ENCODE results near the gene DHPS. TPM values are rescaled to one million over a fixed set of nuclear protein-coding genes. Genes with fewer than 3 reads are reported as not detected.

The DHPS gene
- total RNA-seq, 1 experiment from 2014 or later: 69.1 TPM

DNA sequence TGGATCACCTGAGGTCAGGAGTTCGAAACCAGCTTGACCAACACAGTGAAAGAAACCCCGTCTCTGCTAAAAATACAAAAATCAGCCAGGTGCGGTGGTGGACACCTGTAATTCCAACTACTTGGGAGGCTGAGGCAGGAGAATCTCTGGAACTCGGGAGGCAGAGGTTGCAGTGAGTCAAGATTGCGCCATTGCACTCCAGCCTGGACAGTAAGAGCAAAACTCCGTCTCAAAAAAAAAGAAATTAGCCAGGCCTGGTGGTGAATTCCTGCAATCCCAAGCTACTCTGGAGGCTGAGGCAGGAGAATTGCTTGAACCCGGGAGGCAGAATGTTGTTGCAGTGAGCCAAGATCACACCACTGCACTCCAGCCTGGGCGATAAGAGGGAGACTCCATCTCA lies 27.0 kb upstream of the DHPS start:
- Mint-ChIP-seq H3K9me3 (ENCODE audit: low read depth, unreplicated experiment) (no peaks in the 10 kb centered on the region), H3K4me3 (ENCODE audit: low read depth, unreplicated experiment) (no peak overlapping the region), H3K27ac (ENCODE audit: unreplicated experiment) (no peak overlapping the region), H3K27me3 (ENCODE audit: unreplicated experiment) (no peaks in the 10 kb centered on the region), H3K36me3 (ENCODE audit: insufficient read depth, unreplicated experiment) (peaks cover 45% of the 10 kb centered on the region), H3K4me1 (ENCODE audit: low read depth, unreplicated experiment) (no peaks in the 10 kb centered on the region)
- BruUV-seq (replicated peaks): no TSS peak
- DNase-seq: no peak
- intact Hi-C loops (cut with micrococcal nuclease; ENCODE audit: unreplicated experiment): no loop called here
- CTCF ChIA-PET: interaction anchor here (0.7 kb wide), 1 partner anchor 1485 kb away, joined by 3 read pairs; no protein-coding TSS in a partner anchor
- TF ChIP-seq, protein P1, sequence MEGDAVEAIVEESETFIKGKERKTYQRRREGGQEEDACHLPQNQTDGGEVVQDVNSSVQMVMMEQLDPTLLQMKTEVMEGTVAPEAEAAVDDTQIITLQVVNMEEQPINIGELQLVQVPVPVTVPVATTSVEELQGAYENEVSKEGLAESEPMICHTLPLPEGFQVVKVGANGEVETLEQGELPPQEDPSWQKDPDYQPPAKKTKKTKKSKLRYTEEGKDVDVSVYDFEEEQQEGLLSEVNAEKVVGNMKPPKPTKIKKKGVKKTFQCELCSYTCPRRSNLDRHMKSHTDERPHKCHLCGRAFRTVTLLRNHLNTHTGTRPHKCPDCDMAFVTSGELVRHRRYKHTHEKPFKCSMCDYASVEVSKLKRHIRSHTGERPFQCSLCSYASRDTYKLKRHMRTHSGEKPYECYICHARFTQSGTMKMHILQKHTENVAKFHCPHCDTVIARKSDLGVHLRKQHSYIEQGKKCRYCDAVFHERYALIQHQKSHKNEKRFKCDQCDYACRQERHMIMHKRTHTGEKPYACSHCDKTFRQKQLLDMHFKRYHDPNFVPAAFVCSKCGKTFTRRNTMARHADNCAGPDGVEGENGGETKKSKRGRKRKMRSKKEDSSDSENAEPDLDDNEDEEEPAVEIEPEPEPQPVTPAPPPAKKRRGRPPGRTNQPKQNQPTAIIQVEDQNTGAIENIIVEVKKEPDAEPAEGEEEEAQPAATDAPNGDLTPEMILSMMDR (IDR thresholded peaks at IDR 0.05; ENCODE audit: unreplicated experiment): no peak

DNA sequence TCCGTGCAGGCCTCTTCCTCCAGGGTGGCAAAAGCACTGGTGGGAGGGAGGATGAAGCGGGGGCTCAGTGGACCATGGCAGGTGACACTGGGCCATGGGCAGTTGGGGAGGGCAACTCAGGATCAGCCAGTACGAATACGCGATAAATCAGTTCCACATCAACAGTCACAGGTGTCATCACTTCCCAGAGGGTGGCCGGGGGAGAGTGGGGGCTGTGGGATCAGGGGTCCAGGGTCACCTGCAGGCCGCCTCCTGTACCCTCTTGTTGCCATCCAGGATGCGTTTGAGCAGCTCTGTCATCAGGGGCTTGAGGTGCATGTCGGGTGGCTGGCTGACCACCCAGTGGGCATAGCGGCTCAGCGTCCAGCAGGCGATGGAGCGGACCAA lies 24.6 kb upstream of the DHPS start:
- H3K4me3 Mint-ChIP-seq (ENCODE audit: low read depth, unreplicated experiment): no peak overlapping the region
- TF ChIP-seq, protein P1 (IDR thresholded peaks at IDR 0.05; ENCODE audit: unreplicated experiment): no peak
- H3K27ac Mint-ChIP-seq (ENCODE audit: unreplicated experiment): no peak overlapping the region
- H3K27me3 Mint-ChIP-seq (ENCODE audit: unreplicated experiment): no peaks in the 10 kb centered on the region
- peaks cover 45% of the 10 kb centered on the region for H3K36me3 Mint-ChIP-seq (ENCODE audit: insufficient read depth, unreplicated experiment)
- intact Hi-C loops (cut with micrococcal nuclease; ENCODE audit: unreplicated experiment): no loop called here
- no peaks in the 10 kb centered on the region for H3K4me1 Mint-ChIP-seq (ENCODE audit: low read depth, unreplicated experiment)
- CTCF ChIA-PET: no interaction called here
- no peak for DNase-seq
- H3K9me3 Mint-ChIP-seq (ENCODE audit: low read depth, unreplicated experiment): no peaks in the 10 kb centered on the region
- BruUV-seq (replicated peaks): no TSS peak

DNA sequence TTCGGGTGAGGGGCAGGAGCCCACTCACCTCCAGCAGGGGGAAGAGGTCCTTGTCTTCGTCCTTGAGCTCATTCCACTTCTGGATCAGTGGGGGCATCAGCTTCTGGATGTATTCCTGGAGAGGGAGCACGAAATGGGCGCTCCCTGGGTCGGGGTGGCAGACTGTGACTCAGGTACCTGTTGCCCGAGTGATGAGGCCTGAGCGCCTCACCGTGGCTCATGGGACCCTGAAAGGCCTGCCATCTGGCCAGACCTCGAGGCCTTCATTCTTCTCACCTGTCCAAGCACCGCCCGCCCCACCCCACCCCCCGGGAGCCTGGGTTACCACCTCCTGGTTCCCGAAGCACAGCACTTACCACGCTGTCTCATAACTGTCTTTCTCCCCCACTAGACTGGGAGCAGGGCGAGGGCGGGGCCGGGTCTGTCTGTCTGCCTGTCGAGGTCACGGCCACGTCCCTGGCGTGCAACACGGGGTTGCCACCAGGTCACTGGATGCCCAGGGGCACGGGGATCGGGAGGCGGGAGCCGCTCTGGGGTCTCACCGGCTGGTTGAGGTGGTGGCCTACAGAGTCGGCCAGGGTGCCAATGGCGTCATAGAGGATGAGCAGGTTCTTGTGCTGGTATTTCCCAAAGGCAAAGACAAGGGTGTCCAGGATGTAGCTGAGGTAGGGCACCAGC lies 24.1 kb upstream of the DHPS start:
- BruUV-seq (replicated peaks): no TSS peak
- Mint-ChIP-seq H3K36me3 (ENCODE audit: insufficient read depth, unreplicated experiment) (peaks cover 45% of the 10 kb centered on the region), H3K4me1 (ENCODE audit: low read depth, unreplicated experiment) (no peaks in the 10 kb centered on the region), H3K4me3 (ENCODE audit: low read depth, unreplicated experiment) (no peak overlapping the region), H3K27me3 (ENCODE audit: unreplicated experiment) (no peaks in the 10 kb centered on the region), H3K9me3 (ENCODE audit: low read depth, unreplicated experiment) (no peaks in the 10 kb centered on the region), H3K27ac (ENCODE audit: unreplicated experiment) (no peak overlapping the region)
- intact Hi-C loops (cut with micrococcal nuclease; ENCODE audit: unreplicated experiment): no loop called here
- CTCF ChIA-PET: no interaction called here
- no peak for DNase-seq
- TF ChIP-seq, protein P1 (IDR thresholded peaks at IDR 0.05; ENCODE audit: unreplicated experiment): no peak

DNA sequence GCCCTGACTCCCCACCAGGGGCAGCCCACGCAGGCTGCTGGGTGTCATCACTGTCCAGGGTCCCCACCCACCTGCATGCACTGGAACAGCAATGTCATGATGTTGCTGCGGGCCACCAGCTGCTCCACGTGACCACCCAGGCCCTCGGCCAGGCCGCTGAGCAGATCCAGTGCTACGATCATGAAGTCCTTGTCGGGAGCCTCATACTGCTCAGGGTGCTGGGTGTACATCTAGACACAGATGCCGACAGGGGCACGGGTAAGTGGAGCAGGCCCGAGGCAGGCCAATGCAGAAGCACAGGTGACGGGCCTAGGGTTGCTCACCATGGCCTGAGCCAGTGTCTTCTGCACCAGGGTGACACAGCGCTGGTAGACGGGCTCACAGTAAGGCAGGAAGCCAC lies 23.5 kb upstream of the DHPS start:
- DNase-seq: no peak
- no peak overlapping the region for H3K4me3 Mint-ChIP-seq (ENCODE audit: low read depth, unreplicated experiment)
- H3K4me1 Mint-ChIP-seq (ENCODE audit: low read depth, unreplicated experiment): no peaks in the 10 kb centered on the region
- H3K27me3 Mint-ChIP-seq (ENCODE audit: unreplicated experiment): no peaks in the 10 kb centered on the region
- peaks cover 41% of the 10 kb centered on the region for H3K36me3 Mint-ChIP-seq (ENCODE audit: insufficient read depth, unreplicated experiment)
- H3K9me3 Mint-ChIP-seq (ENCODE audit: low read depth, unreplicated experiment): no peaks in the 10 kb centered on the region
- intact Hi-C loops (cut with micrococcal nuclease; ENCODE audit: unreplicated experiment): no loop called here
- CTCF ChIA-PET: no interaction called here
- TF ChIP-seq, protein P1 (IDR thresholded peaks at IDR 0.05; ENCODE audit: unreplicated experiment): no peak
- no TSS peak for BruUV-seq (replicated peaks)
- no peak overlapping the region for H3K27ac Mint-ChIP-seq (ENCODE audit: unreplicated experiment)

All from Calu3 (cell line).